HG03066 (cell line): ENCODE measurements around the gene VAMP3.

ENCODE experiments used
- ATAC-seq: cut with Tn5 transposase; IDR thresholded peaks from one replicate; pipeline ENCODE4 v1.9.1; 2021; ENCODE audit warnings: low read depth; ENCODE audit not compliant: unreplicated experiment

The VAMP3 gene

GRCh38 chr1:7810395-7810794 lies 39.3 kb downstream of the VAMP3 start:
- ATAC-seq = no peak

- ATAC-seq = no peak
Observed at GRCh38 chr1:7811476-7811875, 40.4 kb downstream of the VAMP3 start.

GRCh38 chr1:7813677-7814373 lies 42.7 kb downstream of the VAMP3 start:
- no peak for ATAC-seq

- ATAC-seq = no peak
Observed at GRCh38 chr1:7821282-7821681, 50.2 kb downstream of the VAMP3 start.

- no peak for ATAC-seq
Observed at GRCh38 chr1:7824701-7825100, 53.6 kb downstream of the VAMP3 start.

GRCh38 chr1:7826363-7826762 lies 55.3 kb downstream of the VAMP3 start:
- ATAC-seq = no peak

- ATAC-seq = no peak
Observed at GRCh38 chr1:7827126-7827955, 56.2 kb downstream of the VAMP3 start.
